GM19043 (cell line): Measurements from ENCODE around the gene ERBB3.
"Not testable (repeated sequence)": the region's sequence is repeated elsewhere in the genome, so short reads cannot be mapped to it uniquely, and the experiment has no call there.

ENCODE experiments used
- ATAC-seq: cut with Tn5 transposase; IDR thresholded peaks from one replicate; pipeline ENCODE4 v1.9.1; 2021; ENCODE audit warnings: low read depth; ENCODE audit not compliant: unreplicated experiment

ERBB3 gene

GRCh38 chr12:56107242-56107641 is 27.3 kb downstream of the ERBB3 start:
- ATAC-seq = no peak

- ATAC-seq = no peak
Observed at GRCh38 chr12:56110571-56110970, 30.6 kb downstream of the ERBB3 start.

GRCh38 chr12:56114084-56114483 is 34.1 kb downstream of the ERBB3 start:
- no peak for ATAC-seq

- ATAC-seq = no peak
Observed at GRCh38 chr12:56115329-56115728, 35.4 kb downstream of the ERBB3 start.

GRCh38 chr12:56116267-56117081 is 36.5 kb downstream of the ERBB3 start, which contains the start of gene RPL41:
TSS of gene RPL41 (plus strand) at chr12:56116633.
- peak; percentile 45 for ATAC-seq

GRCh38 chr12:56117082-56117706 is 37.2 kb downstream of the ERBB3 start:
- not testable (repeated sequence) for ATAC-seq

- peak; percentile 77 for ATAC-seq
Observed at GRCh38 chr12:56117778-56118687, 38.1 kb downstream of the ERBB3 start, which contains the start of gene ZC3H10. TSS of gene ZC3H10 (plus strand) at chr12:56118266. CDS start at chr12:56120563, 2,297 bp downstream.

GRCh38 chr12:56118688-56119357 is 38.9 kb downstream of the ERBB3 start:
- ATAC-seq = no peak

GRCh38 chr12:56119361-56119796 is 39.4 kb downstream of the ERBB3 start:
- ATAC-seq = no peak

- ATAC-seq = no peak
Observed at GRCh38 chr12:56120158-56120846, 40.3 kb downstream of the ERBB3 start.

- ATAC-seq = no peak
Observed at GRCh38 chr12:56121204-56121870, 41.4 kb downstream of the ERBB3 start.

GRCh38 chr12:56122637-56123036 is 42.7 kb downstream of the ERBB3 start:
- no peak for ATAC-seq

- no peak for ATAC-seq
Observed at GRCh38 chr12:56124133-56124532, 44.2 kb downstream of the ERBB3 start.

- no peak for ATAC-seq
Observed at GRCh38 chr12:56126732-56127239, 46.8 kb downstream of the ERBB3 start.

- ATAC-seq = no peak
Observed at GRCh38 chr12:56127485-56127887, 47.5 kb downstream of the ERBB3 start.

- peak; percentile 85 for ATAC-seq
Observed at GRCh38 chr12:56127888-56128669, 48.1 kb downstream of the ERBB3 start, which contains the start of gene ESYT1. TSS of gene ESYT1 (plus strand) at chr12:56128267. CDS start at chr12:56128320, 53 bp downstream.

- no peak for ATAC-seq
Observed at GRCh38 chr12:56128670-56129205, 48.8 kb downstream of the ERBB3 start.
